SK-N-MC (cell line): Measurements from ENCODE around the gene ITPR3.

ENCODE experiments used
- EZH2 ChIP-seq: fragments of 200-600 bp; sonication (generic); IDR thresholded peaks from one replicate; pipeline ENCODE4 v1.6.1; 2017; ENCODE audit warnings: antibody characterized with exemption
- FOXP2 ChIP-seq: optimal IDR thresholded peaks from 2 replicates; pipeline ENCODE3; 2011; ENCODE audit warnings: mild to moderate bottlenecking, moderate library complexity; ENCODE audit not compliant: insufficient read depth; ENCODE audit errors: extremely low read length, control extremely low read depth
- POLR2AphosphoS5 ChIP-seq: IDR thresholded peaks from 2 replicates; pipeline ENCODE4 v1.6.1; 2012; ENCODE audit warnings: mild to moderate bottlenecking, low read depth, low read length, borderline replicate concordance

- TF ChIP-seq EZH2 (no peak), POLR2AphosphoS5 (no peak), FOXP2 (no peak)
Observed at GRCh38 chr6:33733709-33734007, 112.5 kb downstream of the ITPR3 start.
